ENCODE results near the gene ZDHHC16. TPM values are rescaled to one million over a fixed set of nuclear protein-coding genes. Genes with fewer than 3 reads are reported as not detected.
"Not testable (repeated sequence)": the region's sequence is repeated elsewhere in the genome, so short reads cannot be mapped to it uniquely, and the experiment has no call there.

ZDHHC16 gene
- total RNA-seq, 2 donors from 2014 or later = 26.2 to 26.5 TPM

DNA sequence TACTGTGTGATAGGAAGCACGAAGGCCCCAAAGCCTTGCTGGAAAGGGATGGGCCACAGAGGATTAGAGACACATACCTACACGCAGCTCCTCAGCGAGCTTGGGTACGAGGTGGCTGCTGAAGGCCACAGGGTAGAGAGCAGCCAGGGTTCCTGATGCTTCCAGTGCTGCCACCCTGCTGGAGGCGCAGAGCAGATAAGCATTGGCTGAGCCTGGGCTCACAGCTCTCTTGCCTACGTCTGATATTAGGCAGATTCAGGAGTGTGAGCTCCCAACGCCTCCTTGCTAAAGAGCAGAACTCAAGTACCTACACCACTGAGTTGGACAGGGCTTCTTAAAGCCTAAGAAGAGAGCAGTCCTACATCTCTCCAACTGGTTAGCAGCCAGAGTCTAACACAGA, 20.0 kb downstream of the ZDHHC16 start:
- no peak for ATAC-seq
- DNase-seq = no peak
- intact Hi-C loops (cut with DNase I) = loop anchor here (5.0 to 10.0 kb wide), 3 partner anchors 86 to 149 kb away; no protein-coding TSS in a partner anchor

DNA sequence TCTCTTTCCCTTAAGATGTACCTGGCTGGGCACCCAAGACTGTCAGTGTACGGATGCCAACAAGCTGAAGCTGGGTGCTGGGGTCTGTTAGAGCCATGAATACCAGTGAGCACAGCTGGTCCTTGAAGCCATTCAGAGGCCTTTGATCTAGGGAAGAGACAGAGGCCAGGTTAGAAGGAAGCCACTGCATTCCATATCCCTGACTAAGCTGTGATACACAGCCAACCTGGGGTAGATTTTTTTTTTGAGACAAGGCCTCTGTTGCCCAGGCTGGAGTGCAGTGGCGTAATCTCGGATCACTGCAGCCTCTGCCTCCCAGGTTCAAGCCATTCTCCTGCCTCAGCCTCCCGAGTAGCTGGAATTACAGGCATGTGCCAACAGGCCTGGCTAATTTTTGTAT, 20.8 kb downstream of the ZDHHC16 start:
- no peak for DNase-seq
- no peak for ATAC-seq
- intact Hi-C loops (cut with DNase I) = loop anchor here (5.0 to 10.0 kb wide), 3 partner anchors 86 to 148 kb away; no protein-coding TSS in a partner anchor

DNA sequence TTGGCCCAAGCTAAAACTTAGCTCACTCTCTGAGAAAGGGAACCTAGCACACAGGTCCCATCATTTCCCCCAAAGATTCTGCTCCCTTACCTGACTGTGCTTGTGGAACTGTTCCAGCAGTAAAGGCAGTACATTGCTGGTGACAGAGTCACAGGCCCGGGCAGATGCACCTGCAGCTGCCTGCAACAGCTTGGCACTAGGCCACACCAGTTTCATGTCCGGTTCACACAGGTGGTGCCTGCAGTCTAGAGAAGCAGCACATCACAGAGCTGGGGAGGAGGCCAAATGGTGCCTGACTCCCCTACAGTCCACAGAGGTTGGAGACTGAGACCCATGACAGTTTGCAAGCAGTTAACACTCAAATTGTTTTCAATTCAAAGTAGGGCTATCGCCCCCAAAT, 22.2 kb downstream of the ZDHHC16 start:
- DNase-seq (no peak), ATAC-seq (no peak)
- intact Hi-C loops (cut with DNase I) = loop anchor here (5.0 to 10.0 kb wide), 3 partner anchors 84 to 147 kb away; no protein-coding TSS in a partner anchor

DNA sequence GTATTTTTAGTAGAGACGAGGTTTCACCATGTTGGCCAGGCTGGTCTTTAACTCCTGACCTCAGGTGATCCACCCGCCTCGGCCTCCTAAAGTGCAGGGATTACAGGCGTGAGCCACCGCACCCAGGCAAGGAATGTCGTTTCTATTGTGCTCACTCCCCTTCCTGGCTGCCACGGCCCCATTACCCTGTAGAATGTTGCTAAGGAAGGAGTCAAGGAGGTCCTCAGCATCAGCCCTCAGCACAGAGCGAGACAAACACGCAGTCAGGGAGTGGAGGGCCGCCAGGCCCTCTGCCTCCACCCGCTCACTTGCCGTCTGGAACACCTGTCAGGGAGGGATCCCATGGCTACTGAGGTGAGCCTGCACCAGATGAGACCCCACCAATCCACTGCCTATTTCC, 22.8 kb downstream of the ZDHHC16 start:
- intact Hi-C loops (cut with DNase I) = loop anchor here (5.0 to 10.0 kb wide), 3 partner anchors 84 to 146 kb away; no protein-coding TSS in a partner anchor
- not testable (repeated sequence) for ATAC-seq, DNase-seq

DNA sequence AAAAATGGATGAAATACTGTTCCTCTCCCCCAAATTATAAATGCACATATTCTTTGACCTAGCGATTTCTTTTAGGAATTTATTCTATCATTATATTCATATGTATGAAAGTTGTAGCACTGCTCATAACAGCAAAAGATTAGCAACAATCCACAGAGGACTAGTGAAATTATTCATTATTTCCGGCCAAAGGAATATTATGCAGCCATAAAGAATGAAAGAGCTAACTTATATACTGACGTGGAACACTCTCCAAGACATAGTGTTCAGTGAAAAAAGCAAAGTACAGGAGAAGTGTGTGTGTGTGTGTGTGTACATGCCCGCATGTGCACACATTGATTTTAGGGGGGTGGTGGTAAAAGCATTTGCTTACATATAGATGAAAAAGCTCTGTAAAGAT, 28.9 kb downstream of the ZDHHC16 start:
- intact Hi-C loops (cut with DNase I) = no loop called here
- no peak for ATAC-seq
- DNase-seq = no peak

DNA sequence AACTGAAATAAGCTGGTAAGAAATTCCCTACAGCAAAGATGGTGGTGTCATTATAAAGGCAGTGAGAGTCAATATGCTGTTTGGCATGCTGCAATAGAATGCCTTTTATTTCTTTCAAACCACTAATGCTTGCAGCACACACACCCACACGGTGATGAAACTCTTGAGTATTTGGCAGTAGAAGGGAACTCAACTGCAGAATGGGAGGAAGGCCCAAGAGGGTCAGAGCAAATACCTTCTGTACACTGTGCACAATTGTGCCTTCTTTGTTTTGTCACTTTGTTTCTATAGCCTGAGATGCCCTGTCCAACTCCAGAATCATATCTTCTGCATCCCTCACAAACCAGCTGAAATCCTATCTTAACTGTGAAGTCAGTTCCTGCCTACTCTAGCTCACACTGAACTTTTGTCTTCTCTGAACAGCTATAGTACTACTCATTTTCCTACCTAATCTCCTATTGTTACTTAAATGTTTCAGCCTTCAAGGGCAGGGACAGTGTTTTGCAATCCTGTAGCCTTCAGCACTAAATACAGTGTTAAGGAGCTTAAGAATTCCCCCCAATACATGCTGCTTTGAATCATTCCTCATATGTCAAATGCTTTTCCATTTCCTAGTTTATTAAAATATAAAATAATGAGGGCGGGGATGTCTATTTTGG, 30.1 kb downstream of the ZDHHC16 start:
- peak; percentile 82 to 83 for ATAC-seq
- DNase-seq = no peak
- intact Hi-C loops (cut with DNase I) = no loop called here

DNA sequence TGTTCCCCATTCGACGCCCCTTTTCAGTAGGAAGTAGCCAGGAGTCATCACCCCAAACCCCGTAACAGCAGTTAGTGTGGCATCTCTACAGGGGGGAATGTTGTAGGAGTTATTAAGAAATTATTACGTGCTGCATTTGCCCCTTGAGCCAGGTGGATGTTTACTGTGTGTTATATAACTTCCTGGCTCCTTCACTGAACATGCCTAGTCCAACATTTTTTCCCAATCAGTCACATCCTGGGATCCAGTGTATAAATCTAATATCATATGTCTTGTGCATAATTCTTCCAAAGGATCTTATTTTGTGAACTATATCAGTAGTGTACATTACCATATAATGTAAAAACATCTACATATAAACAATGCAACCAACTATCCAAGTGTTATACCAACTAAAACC, 33.4 kb downstream of the ZDHHC16 start:
- DNase-seq; intact Hi-C loops (cut with DNase I); ATAC-seq: not testable (repeated sequence)

DNA sequence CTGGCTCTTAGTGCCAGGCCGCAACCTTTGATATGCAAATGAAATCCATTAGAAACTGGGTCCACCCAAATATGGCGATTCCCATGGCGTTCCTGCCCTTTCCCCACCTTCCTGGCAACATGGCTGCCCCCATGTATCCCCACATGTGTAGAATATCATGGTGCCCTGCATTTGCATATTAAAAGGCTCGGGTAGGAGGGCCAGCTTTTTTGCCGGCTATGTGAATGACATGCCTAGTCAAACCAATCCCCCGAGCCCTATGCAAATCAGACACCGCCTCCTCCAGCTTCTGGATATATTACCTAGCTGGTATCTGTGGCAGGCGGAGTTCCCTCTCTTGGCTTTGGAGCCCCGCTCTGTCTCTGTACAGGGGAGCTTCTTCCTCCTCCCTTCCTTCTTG, 34.0 kb downstream of the ZDHHC16 start:
- ATAC-seq (no peak), DNase-seq (no peak)
- intact Hi-C loops (cut with DNase I) = no loop called here

DNA sequence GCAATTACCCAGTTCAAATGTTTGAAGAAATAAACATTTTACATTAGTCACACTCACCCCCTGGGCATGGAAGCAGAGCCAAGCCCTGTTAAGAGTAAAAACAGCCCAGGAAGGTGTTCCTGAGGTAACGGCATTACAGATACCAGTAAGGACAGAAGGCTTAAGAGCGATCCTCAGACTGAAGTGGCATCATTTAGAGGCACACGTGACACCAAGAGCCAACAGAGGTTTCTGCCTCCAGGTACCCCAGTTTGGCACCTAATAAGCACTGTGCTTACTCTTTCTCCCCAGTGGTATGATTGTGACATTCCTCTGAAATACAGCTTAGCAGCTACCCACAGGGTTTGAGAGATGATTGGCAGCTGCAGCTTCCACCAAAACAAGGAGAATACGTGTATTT, 35.1 kb downstream of the ZDHHC16 start:
- intact Hi-C loops (cut with DNase I) = no loop called here
- DNase-seq = no peak

DNA sequence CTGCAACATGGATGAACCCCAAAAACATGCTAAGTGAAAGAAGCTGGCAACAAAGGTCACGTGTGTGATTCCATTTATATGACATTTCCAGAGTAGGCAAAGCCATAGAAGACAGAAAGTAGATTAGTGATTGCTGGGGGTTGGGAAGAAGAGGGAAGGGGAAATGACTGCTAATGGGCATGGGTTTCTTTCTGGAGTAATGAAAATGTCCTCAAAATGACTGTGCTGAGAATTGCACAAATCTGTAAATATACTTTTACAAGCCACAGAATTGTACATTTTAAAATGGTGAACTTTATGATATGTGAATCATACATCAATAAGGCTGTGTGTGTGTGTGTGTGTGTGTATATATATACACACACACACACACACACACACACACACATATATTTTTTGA, 36.4 kb downstream of the ZDHHC16 start:
- intact Hi-C loops (cut with DNase I) = no loop called here
- no peak for ATAC-seq

More for the DNA sequence above, 35.1 kb downstream of the ZDHHC16 start:
- no peak for ATAC-seq

DNA sequence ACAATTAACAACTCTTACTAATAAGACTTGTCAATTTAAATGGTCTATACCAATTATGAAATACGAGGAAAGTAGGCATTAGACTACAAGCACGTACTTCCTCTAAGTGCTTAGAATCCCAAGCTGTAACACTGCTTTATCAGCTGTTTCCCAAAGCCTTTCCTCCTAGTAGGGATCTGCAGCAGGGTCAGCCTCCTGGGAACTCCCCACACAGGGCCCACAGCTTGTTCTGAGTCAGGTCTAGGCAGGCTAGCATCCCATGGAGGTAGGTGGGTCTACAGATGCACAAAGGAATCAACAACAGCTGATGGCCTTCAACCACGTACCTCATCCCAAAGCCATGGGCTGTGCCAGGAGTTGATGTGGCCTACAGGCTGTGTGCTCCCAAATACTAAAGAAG, 37.5 kb downstream of the ZDHHC16 start:
- DNase-seq = no peak
- no peak for ATAC-seq
- intact Hi-C loops (cut with DNase I) = no loop called here

More for the DNA sequence above, 36.4 kb downstream of the ZDHHC16 start:
- no peak for DNase-seq

DNA sequence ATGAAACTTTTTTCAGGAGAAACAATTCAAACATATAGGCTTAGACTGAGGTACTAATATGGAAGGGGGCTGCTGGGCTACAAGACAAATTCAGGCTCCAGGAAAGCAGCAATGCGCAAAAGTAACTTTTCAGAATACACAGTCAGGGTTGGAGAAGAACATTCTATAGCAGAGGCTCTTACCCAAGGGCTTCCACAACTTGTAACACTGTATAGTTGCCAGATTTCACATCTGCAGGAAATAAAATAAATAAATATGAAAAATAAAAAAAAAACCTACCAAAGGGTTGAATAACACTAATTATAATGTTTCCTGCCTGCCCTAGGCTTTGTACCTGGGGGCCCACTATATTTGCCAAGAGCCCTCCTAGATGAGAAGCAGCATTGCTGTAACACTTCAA, 37.9 kb downstream of the ZDHHC16 start:
- intact Hi-C loops (cut with DNase I) = no loop called here
- DNase-seq = no peak
- ATAC-seq = no peak

DNA sequence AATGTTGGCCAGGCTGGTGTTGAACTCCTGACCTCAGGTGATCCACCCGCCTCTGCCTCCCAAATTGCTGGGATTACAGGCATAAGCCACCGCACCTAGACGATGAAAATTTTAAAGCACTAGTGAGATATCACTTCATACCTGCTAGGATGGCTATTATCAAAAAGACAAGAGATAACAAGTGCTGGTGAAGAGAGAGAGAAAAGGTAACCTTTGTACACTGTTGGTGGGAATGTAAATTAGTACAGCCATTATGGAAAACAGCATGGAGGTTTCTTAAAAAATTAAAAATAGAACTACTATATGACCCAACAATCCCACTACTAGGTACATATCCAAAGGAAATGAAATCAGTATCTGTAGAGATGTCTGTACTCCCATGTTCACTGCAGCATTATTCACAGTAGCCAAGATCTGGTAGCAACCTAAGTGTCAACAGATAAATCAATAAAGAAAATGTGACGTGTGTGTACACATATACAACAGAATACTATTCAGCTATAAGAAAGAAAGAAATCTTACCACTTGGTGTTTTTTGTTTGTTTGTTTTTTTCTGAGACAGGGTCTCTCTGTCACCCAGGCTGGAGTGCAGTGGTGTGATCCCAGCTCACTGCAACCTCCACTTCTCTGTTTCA, 39.8 kb downstream of the ZDHHC16 start:
- intact Hi-C loops (cut with DNase I) = no loop called here
- ATAC-seq (no peak), DNase-seq (no peak)

DNA sequence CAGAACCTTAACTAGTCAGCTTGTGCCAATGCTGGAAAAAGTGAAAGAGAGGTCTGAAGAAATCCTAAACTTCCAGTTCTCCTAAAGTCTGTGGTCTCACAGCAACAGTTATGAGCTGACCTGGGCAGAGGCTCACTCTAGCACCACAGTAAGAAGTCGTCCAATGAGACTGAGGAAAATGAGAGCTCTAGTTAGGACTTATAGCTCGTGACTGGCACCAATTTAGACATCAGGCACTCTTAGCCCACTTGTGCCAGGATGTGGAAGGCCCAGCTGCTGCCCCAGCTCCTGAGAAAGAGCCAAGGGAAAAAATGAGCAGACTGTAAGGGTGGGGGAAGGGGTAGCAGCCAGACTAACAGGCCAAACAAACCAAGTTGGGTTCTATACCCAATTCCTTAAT, 44.6 kb downstream of the ZDHHC16 start:
- peak; percentile 78 to 79 for ATAC-seq
- no peak for DNase-seq
- intact Hi-C loops (cut with DNase I) = loop anchor here in 1 of 2 donors (10.0 kb wide), 1 partner anchor 54 kb away; no protein-coding TSS in a partner anchor

DNA sequence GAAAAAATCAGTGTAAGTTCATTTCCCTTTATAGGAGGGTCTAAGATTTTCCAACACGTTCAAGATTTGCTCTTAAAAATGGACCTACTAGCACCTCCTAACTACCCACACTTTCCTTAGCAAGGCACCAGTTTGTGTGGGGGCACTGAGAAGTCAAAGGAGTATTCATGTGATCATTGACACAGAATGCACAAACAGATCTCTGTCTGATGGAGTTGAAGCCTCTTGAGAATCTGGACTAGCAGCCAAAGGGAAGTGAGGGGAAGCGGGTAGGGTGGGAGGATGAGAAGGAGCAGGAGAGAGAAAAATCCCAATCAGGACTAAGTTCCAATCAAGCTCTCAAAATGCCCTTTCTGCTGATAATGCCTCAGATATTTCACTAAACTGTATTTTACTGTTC, 48.2 kb downstream of the ZDHHC16 start:
- intact Hi-C loops (cut with DNase I) = loop anchor here in 1 of 2 donors (10.0 kb wide), 1 partner anchor 51 kb away; no protein-coding TSS in a partner anchor
- DNase-seq (no peak), ATAC-seq (no peak)

DNA sequence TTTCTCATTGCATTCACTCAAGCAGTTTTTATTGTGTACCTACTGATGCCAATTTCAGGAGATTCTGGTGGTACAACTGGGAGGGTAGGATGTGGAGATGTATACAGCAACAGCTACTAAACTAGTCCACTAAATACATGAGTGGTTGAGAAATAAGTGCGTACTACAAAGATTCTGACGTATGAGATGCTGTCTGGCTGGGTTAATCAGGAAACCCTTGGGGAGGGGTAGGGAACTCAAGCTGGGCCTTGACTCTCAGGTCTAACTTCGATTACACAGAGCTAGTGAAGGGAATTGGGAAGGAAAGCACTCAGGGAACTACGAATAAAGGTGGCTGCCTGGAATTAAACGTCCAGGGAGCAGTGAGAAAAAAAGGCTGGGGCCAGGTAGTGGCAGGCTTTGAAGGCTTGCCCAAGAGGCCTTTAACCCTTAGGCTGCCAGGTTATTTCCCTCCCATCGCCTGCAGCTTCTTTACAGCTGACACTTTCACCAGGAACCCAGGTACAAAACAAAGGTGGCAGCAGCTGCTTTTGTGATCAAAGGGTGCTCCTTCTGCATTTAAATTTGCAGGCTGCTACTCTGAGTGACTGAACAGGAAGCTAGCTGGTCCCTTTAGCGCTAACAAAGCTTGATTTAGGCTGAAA, 49.0 kb downstream of the ZDHHC16 start:
- ATAC-seq (no peak), DNase-seq (no peak)
- intact Hi-C loops (cut with DNase I) = loop anchor here in 1 of 2 donors (10.0 kb wide), 1 partner anchor 50 kb away; no protein-coding TSS in a partner anchor

DNA sequence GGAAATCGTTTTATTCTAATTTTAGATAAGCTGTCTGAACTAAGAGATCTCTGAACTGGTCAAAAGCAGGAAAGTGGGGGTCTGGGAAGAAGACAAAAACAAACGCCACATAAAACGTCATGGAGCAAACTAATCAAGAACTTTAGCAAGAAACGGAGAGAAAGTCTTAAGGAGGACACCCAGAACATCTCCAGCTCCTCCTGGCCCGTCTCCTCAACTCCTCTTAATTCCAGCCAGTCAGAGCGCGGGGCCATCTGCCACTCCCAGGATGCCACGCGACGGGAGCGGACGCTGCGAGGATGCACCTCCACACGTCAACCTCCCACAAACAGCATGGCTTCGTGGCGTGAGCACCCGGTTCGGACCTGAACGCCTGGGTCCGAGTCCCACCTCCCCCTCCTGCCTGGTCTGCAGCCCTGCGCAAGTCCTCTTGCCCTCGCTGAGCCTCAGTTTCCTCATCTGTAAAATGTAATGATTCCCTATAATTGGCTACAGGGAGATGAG, 51.6 kb downstream of the ZDHHC16 start:
- DNase-seq (peak; percentile 87), ATAC-seq (peak; percentile 28 to 65)
- intact Hi-C loops (cut with DNase I) = loop anchor here in 1 of 2 donors (10.0 kb wide), 1 partner anchor 47 kb away; no protein-coding TSS in a partner anchor

DNA sequence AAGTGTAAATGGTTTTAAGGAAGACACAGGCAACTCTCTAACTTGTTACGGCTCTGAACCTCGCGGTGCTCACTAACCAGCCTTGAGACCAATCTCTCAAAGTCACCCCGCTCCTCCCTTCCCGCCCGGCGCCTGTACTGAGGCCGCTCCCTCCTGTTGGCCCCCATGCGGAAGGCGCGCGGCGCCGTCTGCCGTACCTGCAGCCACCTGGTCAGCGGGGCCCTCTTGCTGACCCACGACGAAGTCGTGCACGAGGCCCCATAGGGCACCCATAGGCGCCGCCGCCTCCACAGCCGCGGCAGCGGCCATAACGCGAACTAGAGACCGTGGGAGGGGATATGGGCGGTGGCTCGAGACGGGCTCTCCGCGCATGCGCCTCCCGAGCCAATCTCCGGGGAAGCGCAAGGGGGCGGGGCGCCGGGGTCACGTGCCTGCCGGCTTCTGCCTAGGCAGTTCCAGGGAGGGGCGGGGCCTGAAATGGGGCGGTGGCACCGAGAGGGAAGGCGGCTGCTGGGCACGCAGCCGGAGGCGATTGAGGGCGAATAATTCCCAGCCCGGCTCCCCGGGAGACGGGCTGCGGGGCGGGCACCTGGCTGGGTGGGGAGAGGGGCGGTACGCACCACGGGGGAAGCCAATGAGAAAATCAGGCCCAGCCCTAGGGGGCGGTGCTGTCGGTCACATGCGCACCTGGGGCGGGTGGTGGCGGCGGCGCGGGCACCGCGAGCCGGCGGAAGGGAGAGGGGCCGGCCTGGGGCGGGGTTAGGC, 52.3 kb downstream of the ZDHHC16 start, which contains the start of gene MMS19:
Gene MMS19, minus strand, starts transcription at position 347 of the 765 bp plus-strand sequence. Its CDS starts 38 bp downstream, at position 309.
- peak; percentile 91 to 96 for ATAC-seq
- DNase-seq = peak; percentile 100
- intact Hi-C loops (cut with DNase I) = loop anchor here in 1 of 2 donors (10.0 kb wide), 1 partner anchor 47 kb away; no protein-coding TSS in a partner anchor
